ENCODE results near the gene KY. TPM values are rescaled to one million over a fixed set of nuclear protein-coding genes. Genes with fewer than 3 reads are reported as not detected.

The KY gene
- total and polyA plus RNA-seq, 2 of the 13 experiments (the other 11 are each of a cell fraction or from before 2014, with no cell fraction given): not detected

GRCh38 chr3:134630506-134630905, 20.3 kb downstream of the KY start (continued):
- TF ChIP-seq, protein P1, sequence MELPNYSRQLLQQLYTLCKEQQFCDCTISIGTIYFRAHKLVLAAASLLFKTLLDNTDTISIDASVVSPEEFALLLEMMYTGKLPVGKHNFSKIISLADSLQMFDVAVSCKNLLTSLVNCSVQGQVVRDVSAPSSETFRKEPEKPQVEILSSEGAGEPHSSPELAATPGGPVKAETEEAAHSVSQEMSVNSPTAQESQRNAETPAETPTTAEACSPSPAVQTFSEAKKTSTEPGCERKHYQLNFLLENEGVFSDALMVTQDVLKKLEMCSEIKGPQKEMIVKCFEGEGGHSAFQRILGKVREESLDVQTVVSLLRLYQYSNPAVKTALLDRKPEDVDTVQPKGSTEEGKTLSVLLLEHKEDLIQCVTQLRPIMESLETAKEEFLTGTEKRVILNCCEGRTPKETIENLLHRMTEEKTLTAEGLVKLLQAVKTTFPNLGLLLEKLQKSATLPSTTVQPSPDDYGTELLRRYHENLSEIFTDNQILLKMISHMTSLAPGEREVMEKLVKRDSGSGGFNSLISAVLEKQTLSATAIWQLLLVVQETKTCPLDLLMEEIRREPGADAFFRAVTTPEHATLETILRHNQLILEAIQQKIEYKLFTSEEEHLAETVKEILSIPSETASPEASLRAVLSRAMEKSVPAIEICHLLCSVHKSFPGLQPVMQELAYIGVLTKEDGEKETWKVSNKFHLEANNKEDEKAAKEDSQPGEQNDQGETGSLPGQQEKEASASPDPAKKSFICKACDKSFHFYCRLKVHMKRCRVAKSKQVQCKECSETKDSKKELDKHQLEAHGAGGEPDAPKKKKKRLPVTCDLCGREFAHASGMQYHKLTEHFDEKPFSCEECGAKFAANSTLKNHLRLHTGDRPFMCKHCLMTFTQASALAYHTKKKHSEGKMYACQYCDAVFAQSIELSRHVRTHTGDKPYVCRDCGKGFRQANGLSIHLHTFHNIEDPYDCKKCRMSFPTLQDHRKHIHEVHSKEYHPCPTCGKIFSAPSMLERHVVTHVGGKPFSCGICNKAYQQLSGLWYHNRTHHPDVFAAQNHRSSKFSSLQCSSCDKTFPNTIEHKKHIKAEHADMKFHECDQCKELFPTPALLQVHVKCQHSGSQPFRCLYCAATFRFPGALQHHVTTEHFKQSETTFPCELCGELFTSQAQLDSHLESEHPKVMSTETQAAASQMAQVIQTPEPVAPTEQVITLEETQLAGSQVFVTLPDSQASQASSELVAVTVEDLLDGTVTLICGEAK (IDR thresholded peaks at IDR 0.05): no peak
- TF ChIP-seq, protein P1 (CRISPR knock-in tag; IDR thresholded peaks at IDR 0.05): no peak
- TF ChIP-seq STAG1 (CRISPR knock-in tag; IDR thresholded peaks at IDR 0.05) (peak; percentile 37), ATF1 (CRISPR knock-in tag; IDR thresholded peaks at IDR 0.05) (no peak), CHD2 (IDR thresholded peaks at IDR 0.05; ENCODE audit: low read depth, low read length) (no peak)

DNA sequence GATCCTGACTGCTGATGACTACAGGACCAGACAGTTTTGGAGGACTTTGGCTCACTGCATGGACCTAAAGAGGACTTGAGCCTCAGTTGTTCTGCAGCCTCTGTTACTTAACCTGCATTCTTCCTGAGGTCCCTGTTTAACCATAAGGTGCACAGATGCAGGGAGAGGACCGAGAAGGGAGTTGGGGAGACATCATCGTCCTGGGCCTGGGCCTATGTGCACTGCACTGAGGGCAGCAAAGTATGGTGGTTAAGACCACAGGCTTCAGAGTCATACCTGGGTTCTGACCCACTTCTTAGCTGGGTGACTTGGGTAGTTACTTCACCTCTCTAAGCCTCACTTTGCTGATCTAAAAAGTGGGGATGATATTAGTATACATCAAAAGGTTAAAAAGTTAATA, 21.9 kb downstream of the KY start:
- WGBS (ENCODE audit: low lambda C conversion rate): 0% methylated on average over 2 of the region's 2 CpGs
- Histone ChIP-seq H3K9ac (ENCODE audit: insufficient read depth, low read depth, low read length) (no peak overlapping the region), H4K20me1 (ENCODE audit: insufficient read depth, low read length) (no peaks in the 10 kb centered on the region), H3K4me3 (replicated peaks in 1 of 3; ENCODE audit: insufficient read depth in 1 of 3, low read depth in 2 of 3, low read length in 3 of 3) (no peak overlapping the region), H2AFZ (ENCODE audit: low read length) (no peak overlapping the region), H3K36me3 (replicated peaks in 1 of 2; ENCODE audit: control insufficient read depth in 1 of 2, insufficient read depth in 2 of 2, low read length in 2 of 2) (no peaks in the 10 kb centered on the region), H3K9me3 (ENCODE audit: low read length) (no peaks in the 10 kb centered on the region), H3K79me2 (ENCODE audit: insufficient read depth, low read length) (no peaks in the 10 kb centered on the region), H3K27me3 (ENCODE audit: control insufficient read depth in 1 of 2, insufficient read depth in 2 of 2, low read length in 2 of 2) (no peaks in the 10 kb centered on the region), H3K4me2 (ENCODE audit: low read depth, low read length) (no peak overlapping the region), H3K27ac (ENCODE audit: extremely low read length, insufficient read depth, low read length) (no peak overlapping the region), H3K4me1 (ENCODE audit: insufficient read depth, low read length) (no peaks in the 10 kb centered on the region)
- ChIA-PET CTCF (ENCODE audit: low intra/inter-chr PET ratio, low total read pairs) (no interaction called here), POLR2A (no interaction called here)
- intact Hi-C loops (cut with micrococcal nuclease; ENCODE audit: unreplicated experiment): no loop called here
- in situ Hi-C loops (cut with HindIII; ENCODE audit: extremely low pct_ligation_motif_present, low pct_unique_long_range_greater_than_20kb): no loop called here
- no peak for ATAC-seq
- no TSS peak for BruUV-seq (replicated peaks)
- TF ChIP-seq GZF1 (CRISPR knock-in tag; IDR thresholded peaks at IDR 0.05): no peak
- TF ChIP-seq, protein P2, sequence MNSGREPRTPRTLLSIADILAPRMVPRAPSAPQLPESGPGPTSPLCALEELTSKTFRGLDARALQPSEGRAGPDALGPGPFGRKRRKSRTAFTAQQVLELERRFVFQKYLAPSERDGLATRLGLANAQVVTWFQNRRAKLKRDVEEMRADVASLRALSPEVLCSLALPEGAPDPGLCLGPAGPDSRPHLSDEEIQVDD (CRISPR knock-in tag; IDR thresholded peaks at IDR 0.05; ENCODE audit: borderline replicate concordance): no peak
- TF ChIP-seq, protein P3, sequence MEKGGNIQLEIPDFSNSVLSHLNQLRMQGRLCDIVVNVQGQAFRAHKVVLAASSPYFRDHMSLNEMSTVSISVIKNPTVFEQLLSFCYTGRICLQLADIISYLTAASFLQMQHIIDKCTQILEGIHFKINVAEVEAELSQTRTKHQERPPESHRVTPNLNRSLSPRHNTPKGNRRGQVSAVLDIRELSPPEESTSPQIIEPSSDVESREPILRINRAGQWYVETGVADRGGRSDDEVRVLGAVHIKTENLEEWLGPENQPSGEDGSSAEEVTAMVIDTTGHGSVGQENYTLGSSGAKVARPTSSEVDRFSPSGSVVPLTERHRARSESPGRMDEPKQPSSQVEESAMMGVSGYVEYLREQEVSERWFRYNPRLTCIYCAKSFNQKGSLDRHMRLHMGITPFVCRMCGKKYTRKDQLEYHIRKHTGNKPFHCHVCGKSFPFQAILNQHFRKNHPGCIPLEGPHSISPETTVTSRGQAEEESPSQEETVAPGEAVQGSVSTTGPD (CRISPR knock-in tag; IDR thresholded peaks at IDR 0.05): no peak
- no peak for FAIRE-seq
- DNase-seq (ENCODE audit: low spot score): no peak
